CD14-positive monocyte (primary cell): Measurements from ENCODE around the gene SNX25. TPM values are rescaled to one million over a fixed set of nuclear protein-coding genes. Genes with fewer than 3 reads are reported as not detected.
A peak's percentile ranks its signal among the peaks of the same experiment; 100 is the strongest.

Experiments used
- DNase-seq, 3 donors: peaks; one replicate each; pipeline ENCODE4 v3.0.0-alpha.2; 2011 to 2022
- H2AFZ ChIP-seq: 2 replicates; pipeline ENCODE4 v1.6.0; 2012; ENCODE audit warnings: mild to moderate bottlenecking, low read depth, low read length, inconsistent platforms; ENCODE audit not compliant: insufficient read depth, poor library complexity, severe bottlenecking
- H3K27ac ChIP-seq, 2 donors: 1 replicate in 1 of 2; 2 replicates in 1 of 2; pipeline ENCODE4 v1.5.1; 2012 to 2013; ENCODE audit warnings: low read length in 2 of 2, control low read depth in 1 of 2, inconsistent platforms in 1 of 2, low read depth in 1 of 2, mild to moderate bottlenecking in 1 of 2
- H3K27me3 ChIP-seq, 2 donors: one replicate each; pipeline versions ENCODE4 v1.6.0 to v1.6.1; 2011 to 2013; ENCODE audit warnings: low read length in 2 of 2; ENCODE audit not compliant: control insufficient read depth in 2 of 2, insufficient read depth in 2 of 2
- H3K36me3 ChIP-seq, 2 donors: replicated peaks in 1 of 2; 1 replicate in 1 of 2; 2 replicates in 1 of 2; pipeline versions ENCODE4 v1.5.1 to v1.6.1; 2012 to 2013; ENCODE audit warnings: low read length in 2 of 2, control low read depth in 1 of 2, inconsistent platforms in 1 of 2, mild to moderate bottlenecking in 1 of 2; ENCODE audit not compliant: insufficient read depth in 2 of 2, control insufficient read depth in 1 of 2
- H3K4me1 ChIP-seq, 2 donors: 1 replicate in 1 of 2; 2 replicates in 1 of 2; pipeline versions ENCODE4 v1.5.1 to v1.6.1; 2012 to 2013; ENCODE audit warnings: low read length in 2 of 2, control low read depth in 1 of 2, inconsistent platforms in 1 of 2, mild to moderate bottlenecking in 1 of 2, moderate library complexity in 1 of 2; ENCODE audit not compliant: insufficient read depth in 2 of 2, control insufficient read depth in 1 of 2
- H3K4me2 ChIP-seq: replicated peaks from 2 replicates; pipeline ENCODE3; 2012; ENCODE audit warnings: low read length, moderate library complexity, mild to moderate bottlenecking; ENCODE audit not compliant: poor library complexity, severe bottlenecking; ENCODE audit errors: extremely low read depth
- H3K4me3 ChIP-seq, 3 experiments: fragments of 200-600 bp in 1 of 3; sonication (generic) in 1 of 3; replicated peaks in 1 of 3; 1 replicate in 2 of 3; 2 replicates in 1 of 3; pipeline ENCODE4 v1.5.1; 2011 to 2013; ENCODE audit warnings: low read length in 3 of 3, mild to moderate bottlenecking in 3 of 3, control low read depth in 2 of 3, low read depth in 2 of 3, inconsistent platforms in 1 of 3, moderate library complexity in 1 of 3
- H3K79me2 ChIP-seq: 2 replicates; pipeline ENCODE4 v1.6.0; 2012; ENCODE audit warnings: mild to moderate bottlenecking, control low read depth, inconsistent platforms, low read length, moderate library complexity; ENCODE audit not compliant: insufficient read depth
- H3K9ac ChIP-seq: 2 replicates; pipeline ENCODE4 v1.6.0; 2017; ENCODE audit warnings: low read length, mild to moderate bottlenecking; ENCODE audit not compliant: insufficient read depth, poor library complexity, severe bottlenecking
- H3K9me3 ChIP-seq, 2 donors: replicated peaks in 1 of 2; 1 replicate in 1 of 2; 2 replicates in 1 of 2; pipeline versions ENCODE4 v1.5.1 to v1.6.1; 2012 to 2013; ENCODE audit warnings: low read length in 2 of 2, control low read depth in 1 of 2; ENCODE audit not compliant: control insufficient read depth in 1 of 2, insufficient read depth in 1 of 2
- H4K20me1 ChIP-seq: 2 replicates; pipeline ENCODE4 v1.6.0; 2012; ENCODE audit warnings: mild to moderate bottlenecking, low read length, control low read depth, moderate library complexity; ENCODE audit not compliant: insufficient read depth
- H3K27ac Mint-ChIP-seq, 7 donors: one replicate each; pipeline ENCODE4 v1.8.0; 2020; ENCODE audit warnings: mild to moderate bottlenecking in 7 of 7, mixed read lengths in 7 of 7, moderate library complexity in 6 of 7, inconsistent platforms in 2 of 7
- H3K27me3 Mint-ChIP-seq, 3 donors: one replicate each; pipeline ENCODE4 v1.8.0; 2021 to 2022; ENCODE audit warnings: low read depth in 3 of 3, mild to moderate bottlenecking in 3 of 3, mixed read lengths in 3 of 3, moderate library complexity in 3 of 3, inconsistent platforms in 1 of 3
- H3K36me3 Mint-ChIP-seq, 2 donors: one replicate each; pipeline ENCODE4 v1.8.0; 2020; ENCODE audit warnings: mixed read lengths in 2 of 2, inconsistent platforms in 1 of 2, mild to moderate bottlenecking in 1 of 2
- H3K4me1 Mint-ChIP-seq: one replicate; pipeline ENCODE4 v1.8.0; 2020; ENCODE audit warnings: mild to moderate bottlenecking, mixed read lengths
- H3K4me3 Mint-ChIP-seq, 2 donors: one replicate each; pipeline ENCODE4 v1.8.0; 2020; ENCODE audit warnings: mild to moderate bottlenecking in 2 of 2, mixed read lengths in 2 of 2, moderate library complexity in 1 of 2
- H3K9me3 Mint-ChIP-seq, 7 donors: one replicate each; pipeline ENCODE4 v1.8.0; 2020 to 2022; ENCODE audit warnings: mixed read lengths in 7 of 7, mild to moderate bottlenecking in 6 of 7, moderate library complexity in 6 of 7, inconsistent platforms in 2 of 7
- WGBS: methylation state at CpG from one replicate; pipeline ENCODE4 v1.1.5; 2013; ENCODE audit warnings: missing lambda C conversion rate; ENCODE audit not compliant: insufficient coverage; 5-methylcytosine and 5-hydroxymethylcytosine counted together
- intact Hi-C, 2 donors: fragments of 100-400 bp; cut with micrococcal nuclease; formaldehyde crosslinking; loops; one replicate each; pipeline versions ENCODE4 v1.15.0 to v1.15.1; 2023
- polyA plus RNA-seq, 3 donors: library from polyadenylated mRNA; depleted of rRNA in 1 of 3; unstranded in 2 of 3; stranded (reverse) in 1 of 3; fragments of 300-500 nt in 2 of 3; fragments of >200 nt in 1 of 3; fragmentation: Illumina TruSeq in 2 of 3; gene quantifications; 1 replicate in 2 of 3; 2 replicates in 1 of 3; pipeline ENCODE4 v1.2.3, GENCODE V29; 2012 to 2021
- TF ChIP-seq, protein P1 (sequence below): fragments of 200-600 bp; IDR thresholded peaks from one replicate; pipeline ENCODE4 v1.8.0; 2022; ENCODE audit warnings: antibody characterized with exemption, mild to moderate bottlenecking

Gene SNX25
- polyA plus RNA-seq, 3 donors = 0.31 to 0.40 (median 0.36) TPM

DNA sequence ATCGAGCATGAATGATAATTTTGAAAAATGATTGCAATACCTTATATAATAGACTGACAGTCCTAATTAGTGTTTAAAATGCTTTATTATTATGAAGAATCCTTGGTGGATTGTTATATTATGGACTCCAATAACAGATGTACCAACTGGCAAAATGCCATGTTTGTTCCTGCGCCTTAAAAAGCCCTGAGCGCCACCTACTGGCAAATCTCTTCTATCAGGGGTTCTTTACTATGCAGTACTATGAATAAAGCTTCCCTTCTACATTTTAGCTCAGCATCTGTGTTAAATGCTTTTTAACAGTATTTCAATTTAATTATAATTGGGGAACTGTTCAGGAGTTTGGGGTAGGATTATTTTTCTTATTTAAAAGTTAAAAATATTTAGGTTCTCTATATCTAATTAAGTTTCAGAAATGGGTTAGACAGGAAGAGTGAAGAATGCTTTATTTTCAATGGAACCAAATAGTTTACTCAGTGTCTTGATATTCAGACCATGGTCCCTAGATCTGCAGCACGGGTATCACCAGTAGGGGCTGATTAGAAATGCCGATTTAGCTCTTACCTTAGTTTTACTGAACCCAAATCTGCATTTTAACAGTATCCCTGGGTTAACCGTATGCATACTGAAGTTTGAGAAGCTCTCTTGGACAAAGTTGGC is 25.6 kb upstream of the SNX25 start:
- TF ChIP-seq, protein P1, sequence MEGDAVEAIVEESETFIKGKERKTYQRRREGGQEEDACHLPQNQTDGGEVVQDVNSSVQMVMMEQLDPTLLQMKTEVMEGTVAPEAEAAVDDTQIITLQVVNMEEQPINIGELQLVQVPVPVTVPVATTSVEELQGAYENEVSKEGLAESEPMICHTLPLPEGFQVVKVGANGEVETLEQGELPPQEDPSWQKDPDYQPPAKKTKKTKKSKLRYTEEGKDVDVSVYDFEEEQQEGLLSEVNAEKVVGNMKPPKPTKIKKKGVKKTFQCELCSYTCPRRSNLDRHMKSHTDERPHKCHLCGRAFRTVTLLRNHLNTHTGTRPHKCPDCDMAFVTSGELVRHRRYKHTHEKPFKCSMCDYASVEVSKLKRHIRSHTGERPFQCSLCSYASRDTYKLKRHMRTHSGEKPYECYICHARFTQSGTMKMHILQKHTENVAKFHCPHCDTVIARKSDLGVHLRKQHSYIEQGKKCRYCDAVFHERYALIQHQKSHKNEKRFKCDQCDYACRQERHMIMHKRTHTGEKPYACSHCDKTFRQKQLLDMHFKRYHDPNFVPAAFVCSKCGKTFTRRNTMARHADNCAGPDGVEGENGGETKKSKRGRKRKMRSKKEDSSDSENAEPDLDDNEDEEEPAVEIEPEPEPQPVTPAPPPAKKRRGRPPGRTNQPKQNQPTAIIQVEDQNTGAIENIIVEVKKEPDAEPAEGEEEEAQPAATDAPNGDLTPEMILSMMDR = peak; percentile 88
- intact Hi-C loops = no loop called here
- Mint-ChIP-seq H3K4me1 (no peaks in the 10 kb centered on the region), H3K9me3 (no peaks in the 10 kb centered on the region), H3K27ac (no peak overlapping the region), H3K27me3 (peaks cover 0 to 2% (median 1%) of the 10 kb centered on the region in 3 donors), H3K36me3 (peaks cover 6 to 7% of the 10 kb centered on the region in 2 donors), H3K4me3 (no peak overlapping the region)
- peaks cover 0 to 6% of the 10 kb centered on the region in 2 donors for H3K36me3 ChIP-seq
- no peak overlapping the region for H3K9ac ChIP-seq
- H4K20me1 ChIP-seq = no peaks in the 10 kb centered on the region
- peak; percentile 66 to 83 (median 71) for DNase-seq
- no peaks in the 10 kb centered on the region for H3K4me1 ChIP-seq
- no peak overlapping the region for H3K27ac ChIP-seq
- no peaks in the 10 kb centered on the region for H3K27me3 ChIP-seq
- no peaks in the 10 kb centered on the region for H3K9me3 ChIP-seq
- WGBS = 33% methylated on average over 1 of the region's 6 CpGs
- no peak overlapping the region for H2AFZ ChIP-seq
- H3K4me2 ChIP-seq = no peak overlapping the region
- H3K4me3 ChIP-seq = no peak overlapping the region
- H3K79me2 ChIP-seq = no peaks in the 10 kb centered on the region

DNA sequence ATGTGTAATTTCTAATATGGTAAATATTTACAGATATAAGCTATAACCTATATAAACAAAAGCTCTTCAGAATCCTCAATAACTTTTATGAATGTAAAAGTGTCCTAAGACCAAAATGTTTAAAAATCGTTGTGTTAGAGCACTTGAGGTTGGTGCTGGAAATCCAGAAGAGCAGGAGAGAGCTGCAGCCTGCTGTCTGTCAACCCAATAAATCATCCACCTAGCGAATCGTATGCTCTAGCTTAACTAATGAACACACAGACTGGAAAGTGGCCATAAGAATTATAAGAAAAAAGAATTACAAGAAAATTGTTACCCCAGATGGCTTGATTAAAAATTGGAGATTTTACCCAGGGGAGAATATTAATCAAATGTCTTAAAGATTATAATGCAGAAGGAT is 22.6 kb upstream of the SNX25 start:
- TF ChIP-seq, protein P1 = no peak
- Mint-ChIP-seq H3K36me3 (peaks cover 17 to 18% of the 10 kb centered on the region in 2 donors), H3K4me3 (no peak overlapping the region), H3K4me1 (peaks cover 1% of the 10 kb centered on the region), H3K27ac (no peak overlapping the region), H3K27me3 (peaks cover 0 to 1% (median 0%) of the 10 kb centered on the region in 3 donors), H3K9me3 (no peaks in the 10 kb centered on the region)
- Histone ChIP-seq H4K20me1 (no peaks in the 10 kb centered on the region), H3K9me3 (no peaks in the 10 kb centered on the region), H3K36me3 (peaks cover 2 to 21% of the 10 kb centered on the region in 2 donors), H3K27me3 (no peaks in the 10 kb centered on the region), H2AFZ (no peak overlapping the region), H3K9ac (no peak overlapping the region), H3K4me3 (no peak overlapping the region), H3K27ac (no peak overlapping the region), H3K79me2 (no peaks in the 10 kb centered on the region), H3K4me1 (no peaks in the 10 kb centered on the region), H3K4me2 (no peak overlapping the region)
- intact Hi-C loops = no loop called here
- no peak for DNase-seq
- WGBS = no CpG with 5 or more reads among the region's 3 CpGs
